HepG2 (cell line): ENCODE measurements around the gene GJC2. TPM values are rescaled to one million over a fixed set of nuclear protein-coding genes. Genes with fewer than 3 reads are reported as not detected.

ENCODE experiments used
- DDIT3 ChIP-seq: sonication (generic); formaldehyde crosslinking; IDR thresholded peaks from 2 replicates; pipeline ENCODE4 v1.4.0; 2020; ENCODE audit warnings: mild to moderate bottlenecking, missing genetic modification reagents
- GABPB1 ChIP-seq: IDR thresholded peaks from 2 replicates; pipeline ENCODE4 v1.6.1; 2016; ENCODE audit warnings: mild to moderate bottlenecking, missing genetic modification reagents, moderate library complexity, missing compliant biosample characterization
- KAT2B ChIP-seq: fragments of 150-350 bp; IDR thresholded peaks from 2 replicates; pipeline ENCODE4 v1.6.1; 2014; ENCODE audit warnings: low read depth, low read length, borderline replicate concordance
- MAF1 ChIP-seq: sonication (generic); formaldehyde crosslinking; IDR thresholded peaks from 2 replicates; pipeline ENCODE4 v1.5.0; 2020; ENCODE audit warnings: missing genetic modification reagents, borderline replicate concordance
- NBN ChIP-seq: fragments of 450-650 bp; conservative IDR thresholded peaks from 2 replicates; pipeline ENCODE4 v1.6.1; 2017
- NFYC ChIP-seq: IDR thresholded peaks from 2 replicates; pipeline ENCODE4 v1.6.1; 2016; ENCODE audit warnings: missing genetic modification reagents, missing compliant biosample characterization
- NR2F6 ChIP-seq, 2 experiments: IDR thresholded peaks; 2 replicates each; pipeline ENCODE4 v1.6.1; 2016; ENCODE audit warnings: antibody characterized with exemption in 1 of 2, mild to moderate bottlenecking in 1 of 2
- POLR2AphosphoS5 ChIP-seq: IDR thresholded peaks from 2 replicates; pipeline ENCODE4 v1.6.1; 2012; ENCODE audit warnings: low read depth, low read length
- PRPF4 ChIP-seq: fragments of 200-400 bp; formaldehyde crosslinking; IDR thresholded peaks from 2 replicates; pipeline ENCODE4 v1.6.1; 2016; ENCODE audit warnings: low read length, low read depth; ENCODE audit not compliant: poor library complexity, severe bottlenecking
- RAD51 ChIP-seq: fragments of 450-650 bp; IDR thresholded peaks from 2 replicates; pipeline ENCODE4 v1.6.1; 2016; ENCODE audit warnings: borderline replicate concordance
- RERE ChIP-seq: IDR thresholded peaks from 2 replicates; pipeline ENCODE4 v1.6.1; 2016; ENCODE audit warnings: low read depth, missing genetic modification reagents, missing compliant biosample characterization
- SAP130 ChIP-seq: IDR thresholded peaks from 2 replicates; pipeline ENCODE4 v1.6.1; 2016; ENCODE audit warnings: low read depth
- SNAPC5 ChIP-seq: sonication (generic); formaldehyde crosslinking; IDR thresholded peaks from 2 replicates; pipeline ENCODE4 v1.8.1; 2023; ENCODE audit warnings: mild to moderate bottlenecking, missing genetic modification reagents, borderline replicate concordance
- SP5 ChIP-seq: IDR thresholded peaks from 2 replicates; pipeline ENCODE4 v1.6.1; 2016; ENCODE audit warnings: low read depth, borderline replicate concordance
- ZEB1 ChIP-seq: IDR thresholded peaks from 2 replicates; pipeline ENCODE4 v1.6.1; 2012; ENCODE audit warnings: mild to moderate bottlenecking, low read depth, inconsistent platforms; ENCODE audit not compliant: insufficient replicate concordance
- ZMYM2 ChIP-seq: sonication (generic); formaldehyde crosslinking; IDR thresholded peaks from 2 replicates; pipeline ENCODE4 v1.8.0; 2022; ENCODE audit warnings: mild to moderate bottlenecking, missing genetic modification reagents
- ZNF547 ChIP-seq: sonication (generic); formaldehyde crosslinking; IDR thresholded peaks from 2 replicates; pipeline ENCODE4 v1.5.1; 2020; ENCODE audit warnings: mild to moderate bottlenecking, missing genetic modification reagents
- ZNF672 ChIP-seq: sonication (generic); formaldehyde crosslinking; IDR thresholded peaks from 2 replicates; pipeline ENCODE4 v1.8.1; 2022; ENCODE audit warnings: missing genetic modification reagents
- ZNF782 ChIP-seq: sonication (generic); formaldehyde crosslinking; IDR thresholded peaks from 2 replicates; pipeline ENCODE4 v1.4.0; 2020; ENCODE audit warnings: missing genetic modification reagents, mild to moderate bottlenecking, borderline replicate concordance
- ZSCAN25 ChIP-seq: sonication (generic); formaldehyde crosslinking; IDR thresholded peaks from 2 replicates; pipeline ENCODE4 v1.8.0; 2022; ENCODE audit warnings: mild to moderate bottlenecking, missing genetic modification reagents
- polyA plus RNA-seq, 8 experiments: library from polyadenylated mRNA; depleted of rRNA in 3 of 8; stranded (reverse) in 7 of 8; unstranded in 1 of 8; fragments of >200 nt; fragmentation: Illumina TruSeq in 4 of 8; extraction: Trizol in 4 of 8; gene quantifications; 2 replicates each; pipeline versions ENCODE4 v1.2.1 to v1.2.3, GENCODE V29; 2011 to 2016; ENCODE audit warnings: low read depth in 4 of 8, missing spikeins in 1 of 8, mixed read lengths in 1 of 8; ENCODE audit not compliant: insufficient read depth in 1 of 8
- total RNA-seq, 5 experiments: library from RNA; depleted of rRNA; stranded (reverse); fragments of >200 nt; fragmentation: Illumina TruSeq; extraction: Trizol; gene quantifications; 2 replicates each; pipeline ENCODE4 v1.2.3, GENCODE V29; 2016; ENCODE audit warnings: low read depth in 1 of 5
- TF ChIP-seq, protein P1 (sequence below): sonication (generic); formaldehyde crosslinking; IDR thresholded peaks from 2 replicates; pipeline ENCODE4 v1.9.0; 2022; ENCODE audit warnings: low read depth, missing genetic modification reagents
- TF ChIP-seq, protein P2 (sequence below): fragments of 450-650 bp; IDR thresholded peaks from 2 replicates; pipeline ENCODE4 v1.6.1; 2017

The GJC2 gene
- total and polyA plus RNA-seq, 2 of the 13 experiments (the other 11 are each of a cell fraction or from before 2014, with no cell fraction given), result 1.6 to 3.8 TPM

- TF ChIP-seq MAF1, result no peak
- TF ChIP-seq NR2F6 (IDR thresholded peaks at IDR 0.05), result no peak
- TF ChIP-seq NR2F6 (CRISPR knock-in tag; IDR thresholded peaks at IDR 0.05), result peak; percentile 29
- no peak for TF ChIP-seq KAT2B
- peak; percentile 56; the same call in 1 of the 2 replicates for TF ChIP-seq ZSCAN25 (CRISPR knock-in tag)
- no peak for TF ChIP-seq RAD51
- TF ChIP-seq NBN, result no peak
- peak; percentile 17; the same call in 1 of the 2 replicates for TF ChIP-seq RERE (CRISPR knock-in tag)
- TF ChIP-seq GABPB1 (CRISPR knock-in tag), result peak; percentile 87
- TF ChIP-seq, protein P1, sequence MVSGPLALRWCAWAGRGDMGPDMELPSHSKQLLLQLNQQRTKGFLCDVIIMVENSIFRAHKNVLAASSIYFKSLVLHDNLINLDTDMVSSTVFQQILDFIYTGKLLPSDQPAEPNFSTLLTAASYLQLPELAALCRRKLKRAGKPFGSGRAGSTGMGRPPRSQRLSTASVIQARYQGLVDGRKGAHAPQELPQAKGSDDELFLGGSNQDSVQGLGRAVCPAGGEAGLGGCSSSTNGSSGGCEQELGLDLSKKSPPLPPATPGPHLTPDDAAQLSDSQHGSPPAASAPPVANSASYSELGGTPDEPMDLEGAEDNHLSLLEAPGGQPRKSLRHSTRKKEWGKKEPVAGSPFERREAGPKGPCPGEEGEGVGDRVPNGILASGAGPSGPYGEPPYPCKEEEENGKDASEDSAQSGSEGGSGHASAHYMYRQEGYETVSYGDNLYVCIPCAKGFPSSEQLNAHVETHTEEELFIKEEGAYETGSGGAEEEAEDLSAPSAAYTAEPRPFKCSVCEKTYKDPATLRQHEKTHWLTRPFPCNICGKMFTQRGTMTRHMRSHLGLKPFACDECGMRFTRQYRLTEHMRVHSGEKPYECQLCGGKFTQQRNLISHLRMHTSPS (CRISPR knock-in tag), result no peak
- TF ChIP-seq DDIT3, result no peak
- TF ChIP-seq ZMYM2 (CRISPR knock-in tag), result no peak
- TF ChIP-seq POLR2AphosphoS5, result peak; percentile 69
- no peak for TF ChIP-seq SNAPC5 (CRISPR knock-in tag)
- no peak for TF ChIP-seq PRPF4
- no peak for TF ChIP-seq ZEB1
- peak; percentile 95 for TF ChIP-seq SP5
- peak; percentile 83 for TF ChIP-seq SAP130 (CRISPR knock-in tag)
- TF ChIP-seq ZNF782 (CRISPR knock-in tag), result peak; percentile 74; the same call in 1 of the 2 replicates
- peak; percentile 76 for TF ChIP-seq NFYC
- TF ChIP-seq ZNF547 (CRISPR knock-in tag), result peak; percentile 72; the same call in 1 of the 2 replicates
- no peak for TF ChIP-seq ZNF672 (CRISPR knock-in tag)
- TF ChIP-seq, protein P2, sequence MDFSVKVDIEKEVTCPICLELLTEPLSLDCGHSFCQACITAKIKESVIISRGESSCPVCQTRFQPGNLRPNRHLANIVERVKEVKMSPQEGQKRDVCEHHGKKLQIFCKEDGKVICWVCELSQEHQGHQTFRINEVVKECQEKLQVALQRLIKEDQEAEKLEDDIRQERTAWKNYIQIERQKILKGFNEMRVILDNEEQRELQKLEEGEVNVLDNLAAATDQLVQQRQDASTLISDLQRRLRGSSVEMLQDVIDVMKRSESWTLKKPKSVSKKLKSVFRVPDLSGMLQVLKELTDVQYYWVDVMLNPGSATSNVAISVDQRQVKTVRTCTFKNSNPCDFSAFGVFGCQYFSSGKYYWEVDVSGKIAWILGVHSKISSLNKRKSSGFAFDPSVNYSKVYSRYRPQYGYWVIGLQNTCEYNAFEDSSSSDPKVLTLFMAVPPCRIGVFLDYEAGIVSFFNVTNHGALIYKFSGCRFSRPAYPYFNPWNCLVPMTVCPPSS, result no peak
These were observed 15.8 kb downstream of the GJC2 start, which contains the start of gene IBA57 (continued) for GRCh38 chr1:228165372-228166169.
